HG03135 (cell line): Measurements from ENCODE around the gene KCTD11.

ENCODE experiments used
- ATAC-seq: cut with Tn5 transposase; IDR thresholded peaks from one replicate; pipeline ENCODE4 v1.9.1; 2021; ENCODE audit warnings: mild to moderate bottlenecking, moderate library complexity; ENCODE audit not compliant: unreplicated experiment

KCTD11 gene

DNA sequence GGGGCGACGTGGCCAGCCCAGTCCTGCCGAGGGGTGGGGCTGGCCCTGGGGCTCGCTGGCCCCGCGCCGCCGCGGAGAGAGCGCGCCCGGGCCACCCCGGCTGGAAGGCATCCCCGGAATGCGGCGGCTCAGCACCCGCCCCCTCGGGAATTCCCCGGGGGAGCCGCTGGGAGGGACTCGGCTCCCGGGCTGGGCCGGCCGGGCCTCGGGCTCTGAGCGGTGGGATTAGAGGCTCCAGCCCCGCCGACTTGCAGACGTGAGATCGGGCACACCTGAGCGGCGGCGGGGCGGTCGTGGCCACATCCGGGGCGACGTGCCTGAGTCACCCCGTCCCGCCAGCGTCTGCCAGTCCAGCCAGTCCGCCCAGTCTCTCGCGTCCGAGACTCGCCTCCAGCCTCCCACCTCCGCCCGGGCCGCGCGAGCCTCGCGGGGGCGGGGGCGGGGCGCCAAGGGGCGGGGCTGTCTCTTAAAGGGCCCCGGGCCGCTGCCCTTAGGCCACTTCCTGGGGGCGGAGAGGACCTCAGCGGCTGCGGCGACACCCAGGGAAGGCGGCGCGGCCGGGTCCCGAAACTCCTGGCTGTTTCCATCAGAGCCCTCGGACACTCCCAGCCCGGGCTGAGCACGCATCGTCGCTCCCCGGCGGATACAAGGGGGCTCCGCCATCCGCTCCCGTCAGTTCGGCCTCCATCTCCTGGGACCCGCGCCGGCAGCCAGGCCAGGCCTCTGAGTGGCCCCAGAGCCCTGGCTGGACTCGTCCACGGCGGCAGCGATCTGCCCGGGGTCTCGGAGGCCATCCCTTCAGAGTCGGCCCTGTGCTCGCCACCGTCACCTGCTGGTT, at the start of gene KCTD11:
KCTD11 (plus strand) TSS at position 498 of the 838 bp plus-strand sequence.
- ATAC-seq: peak; percentile 65

DNA sequence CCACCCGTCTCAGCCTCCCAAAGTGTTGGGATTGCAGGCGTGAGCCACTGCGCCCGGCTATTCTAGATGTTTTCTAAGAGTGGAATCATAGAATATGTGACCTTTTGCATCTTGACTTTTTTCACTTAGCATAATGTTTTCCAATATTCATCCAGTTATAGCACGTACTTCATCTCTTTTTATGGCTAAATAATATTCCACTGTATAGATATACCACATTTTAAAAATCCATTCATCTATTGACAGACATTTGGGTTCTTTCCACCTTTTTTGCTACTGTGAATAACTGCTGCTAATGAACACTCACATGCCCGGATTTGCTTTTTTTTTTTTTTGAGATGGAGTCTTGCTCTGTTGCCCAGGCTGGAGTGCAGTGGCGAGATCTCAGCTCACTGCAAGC, 47.8 kb upstream of the KCTD11 start:
- ATAC-seq: no peak

DNA sequence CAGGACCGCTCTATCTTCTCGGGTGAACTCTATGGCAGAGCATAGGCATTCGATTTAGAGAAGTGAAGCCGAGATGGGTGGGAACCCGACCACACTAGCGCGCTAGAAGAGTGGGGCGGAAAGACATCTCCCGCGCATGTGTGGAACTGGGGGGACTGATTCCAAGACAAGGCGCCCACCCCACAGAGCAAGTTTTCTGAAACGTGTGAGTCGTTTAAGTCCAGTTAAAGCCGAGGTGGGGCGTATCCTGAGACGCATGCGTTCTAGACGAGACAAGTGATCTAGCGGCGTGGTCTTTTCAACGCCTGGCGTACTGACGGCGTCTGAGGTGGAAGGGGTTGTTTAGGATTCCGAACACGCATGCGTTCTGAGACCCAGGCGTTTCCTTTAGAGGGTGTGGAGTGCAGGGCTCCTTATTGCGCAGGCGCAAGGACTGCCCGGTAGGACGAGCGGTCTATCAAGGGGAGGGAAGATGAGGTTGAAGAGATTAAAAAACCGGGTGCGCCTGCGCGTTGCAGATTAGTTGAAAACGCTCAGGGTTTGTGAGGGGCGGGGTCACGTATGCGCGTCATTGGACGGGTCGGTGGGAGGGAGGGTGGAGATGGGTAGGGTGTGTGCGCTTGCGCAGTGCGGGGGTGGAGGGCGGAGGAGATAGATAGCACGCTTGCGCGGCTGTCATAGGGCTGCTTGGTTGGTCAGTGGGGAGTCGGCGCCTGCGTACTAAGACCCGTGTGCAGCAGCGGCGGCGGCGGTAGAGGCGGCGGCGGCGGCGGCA, 44.9 kb upstream of the KCTD11 start, which contains the start of gene EIF5A:
EIF5A (plus strand) TSS at position 718 of the 775 bp plus-strand sequence. CDS start 2,008 bp downstream, outside the sequence.
- ATAC-seq: peak; percentile 70

DNA sequence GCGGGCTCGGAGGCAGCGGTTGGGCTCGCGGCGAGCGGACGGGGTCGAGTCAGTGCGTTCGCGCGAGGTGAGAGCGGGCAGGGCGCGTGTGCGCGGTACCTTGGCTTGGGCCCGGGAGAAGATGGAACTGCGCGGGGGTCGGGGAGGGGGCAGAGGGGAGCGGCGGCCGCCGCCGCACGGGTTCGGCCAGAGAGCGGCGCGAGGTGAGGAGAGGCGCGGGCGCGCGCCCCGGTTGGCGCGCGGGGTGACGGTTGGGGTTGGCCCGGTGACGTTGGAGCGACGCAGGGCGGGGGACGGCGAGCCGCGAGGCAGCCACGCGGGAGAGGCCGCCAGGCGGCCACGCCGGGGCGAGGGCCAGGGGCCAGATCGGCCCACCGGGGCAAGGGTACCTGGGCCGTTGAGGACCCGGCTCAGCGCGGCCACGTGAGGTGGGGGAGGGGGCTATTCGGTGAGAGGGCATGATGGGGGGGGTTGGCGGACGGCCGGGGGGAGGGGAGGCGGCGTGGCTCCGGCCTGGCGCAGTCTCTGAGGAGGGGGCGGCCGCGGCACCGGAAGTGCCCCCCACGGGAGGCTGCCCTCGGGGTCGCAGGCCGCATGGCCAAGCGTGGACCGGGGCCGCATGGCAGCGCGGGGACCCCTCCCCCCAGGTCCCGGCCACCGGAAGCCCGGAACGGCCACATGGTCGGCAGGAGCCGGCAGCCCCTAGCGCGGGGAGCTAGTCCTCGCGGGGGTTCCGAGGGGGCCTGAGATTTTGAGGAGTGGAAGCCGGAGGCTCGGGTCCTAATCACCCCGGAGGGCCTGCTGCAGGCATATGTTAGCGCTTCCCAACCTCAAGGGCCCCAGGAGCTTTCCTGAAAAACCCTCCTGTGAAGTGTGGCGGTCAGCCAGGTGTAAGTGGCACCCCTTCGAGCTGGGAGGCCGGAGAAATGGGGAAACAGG, 44.0 kb upstream of the KCTD11 start:
- ATAC-seq: no peak

DNA sequence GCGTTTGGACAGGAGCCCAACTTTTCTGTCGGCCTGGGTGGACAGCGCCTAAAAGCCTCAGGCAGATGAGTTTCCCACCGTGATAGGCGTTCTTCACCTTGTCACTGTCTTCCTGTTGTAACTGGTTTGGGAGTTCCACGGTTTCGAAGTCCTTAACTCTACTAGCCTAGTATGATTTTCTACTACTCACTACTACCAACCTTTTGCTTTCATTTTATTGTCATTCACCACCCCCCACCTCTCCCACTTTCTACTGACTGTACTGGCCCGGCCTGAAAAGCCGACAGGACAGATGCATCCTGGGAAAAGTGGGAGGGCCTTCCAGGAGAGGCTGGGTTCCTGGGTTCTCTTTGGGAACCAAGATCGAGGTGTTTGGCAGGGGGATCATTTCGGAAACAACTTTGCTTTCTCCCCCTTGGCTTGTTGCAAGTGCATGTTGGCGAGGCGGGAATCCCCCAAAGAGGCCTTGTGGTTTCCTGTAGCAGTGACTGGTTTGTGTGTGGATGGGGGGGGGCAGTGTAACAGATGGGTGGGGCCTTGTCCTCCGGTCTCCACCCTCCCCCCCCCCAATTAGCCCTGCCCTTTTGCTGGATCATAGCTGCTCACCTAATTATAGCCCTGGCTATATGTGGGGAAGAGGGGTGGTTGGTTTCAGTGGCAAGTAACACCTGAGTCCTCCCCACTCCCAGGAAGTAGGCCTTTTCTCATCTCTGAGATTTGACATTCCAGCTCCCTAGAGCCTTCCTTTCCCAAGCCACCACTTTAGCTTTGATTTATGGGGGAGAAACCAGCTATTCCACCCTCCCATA, 43.1 kb upstream of the KCTD11 start:
- no peak for ATAC-seq

DNA sequence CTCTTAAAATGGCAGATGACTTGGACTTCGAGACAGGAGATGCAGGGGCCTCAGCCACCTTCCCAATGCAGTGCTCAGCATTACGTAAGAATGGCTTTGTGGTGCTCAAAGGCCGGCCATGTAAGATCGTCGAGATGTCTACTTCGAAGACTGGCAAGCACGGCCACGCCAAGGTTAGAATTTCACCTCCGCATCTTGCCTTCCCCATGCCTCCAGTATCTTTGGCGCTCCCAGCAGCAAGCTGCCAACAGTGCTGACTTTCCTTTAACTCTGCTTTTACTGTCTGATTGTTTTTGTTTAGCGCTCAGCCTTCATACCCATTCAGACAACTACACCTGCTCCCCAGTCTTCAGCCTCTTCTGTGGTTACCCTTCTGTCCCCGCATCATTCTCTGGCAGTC, 42.3 kb upstream of the KCTD11 start:
- no peak for ATAC-seq

DNA sequence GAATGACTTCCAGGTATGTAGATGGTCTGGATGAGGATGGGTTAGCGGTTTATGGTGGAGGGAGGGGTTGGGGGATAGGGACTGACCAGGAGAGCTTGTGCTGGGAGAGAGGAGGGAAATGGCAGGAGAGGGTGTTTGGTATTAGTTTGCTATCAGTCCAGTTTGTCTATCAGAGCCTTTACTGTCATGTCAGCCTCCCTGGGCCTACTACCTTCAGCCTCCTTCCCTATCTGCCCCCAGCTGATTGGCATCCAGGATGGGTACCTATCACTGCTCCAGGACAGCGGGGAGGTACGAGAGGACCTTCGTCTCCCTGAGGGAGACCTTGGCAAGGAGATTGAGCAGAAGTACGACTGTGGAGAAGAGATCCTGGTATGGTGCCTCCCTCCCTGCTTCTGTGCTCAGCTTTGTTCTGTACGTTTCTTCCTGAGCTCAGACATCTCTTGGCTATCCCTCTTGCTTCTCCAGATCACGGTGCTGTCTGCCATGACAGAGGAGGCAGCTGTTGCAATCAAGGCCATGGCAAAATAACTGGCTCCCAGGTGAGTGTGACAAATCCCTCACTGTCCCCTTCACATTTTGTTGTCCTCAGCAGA, 40.8 kb upstream of the KCTD11 start:
- no peak for ATAC-seq

DNA sequence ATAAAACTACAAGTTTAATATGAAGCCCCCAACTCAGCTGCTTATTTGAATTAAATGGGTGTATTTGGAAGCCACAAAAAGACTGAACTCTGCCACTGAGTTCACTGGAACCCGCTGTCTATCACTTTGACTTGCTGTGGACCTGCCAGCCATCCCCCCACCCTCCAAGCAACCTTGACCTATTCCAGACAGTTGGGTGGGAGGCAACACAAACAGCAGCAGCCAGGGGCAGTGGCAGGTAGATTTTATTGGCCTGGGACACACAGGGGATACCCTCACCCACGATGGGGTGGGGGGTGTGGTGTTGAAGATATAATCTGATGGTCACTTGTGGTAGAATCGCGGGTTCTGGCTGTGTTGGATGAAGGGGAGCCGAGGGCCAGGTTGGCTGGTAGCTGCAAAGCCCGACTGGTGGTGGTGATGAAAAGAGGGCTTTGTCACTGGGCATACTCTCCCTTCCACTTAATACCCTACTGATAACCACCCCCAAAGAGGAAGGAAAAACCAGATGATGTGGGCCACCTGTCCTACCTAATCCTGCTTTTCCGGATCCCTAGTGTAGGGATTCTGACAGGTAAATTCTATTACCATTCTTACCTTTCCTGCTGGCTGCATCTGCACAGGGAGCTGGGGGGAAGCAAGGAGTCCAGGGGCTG, 39.4 kb upstream of the KCTD11 start:
- ATAC-seq: no peak

DNA sequence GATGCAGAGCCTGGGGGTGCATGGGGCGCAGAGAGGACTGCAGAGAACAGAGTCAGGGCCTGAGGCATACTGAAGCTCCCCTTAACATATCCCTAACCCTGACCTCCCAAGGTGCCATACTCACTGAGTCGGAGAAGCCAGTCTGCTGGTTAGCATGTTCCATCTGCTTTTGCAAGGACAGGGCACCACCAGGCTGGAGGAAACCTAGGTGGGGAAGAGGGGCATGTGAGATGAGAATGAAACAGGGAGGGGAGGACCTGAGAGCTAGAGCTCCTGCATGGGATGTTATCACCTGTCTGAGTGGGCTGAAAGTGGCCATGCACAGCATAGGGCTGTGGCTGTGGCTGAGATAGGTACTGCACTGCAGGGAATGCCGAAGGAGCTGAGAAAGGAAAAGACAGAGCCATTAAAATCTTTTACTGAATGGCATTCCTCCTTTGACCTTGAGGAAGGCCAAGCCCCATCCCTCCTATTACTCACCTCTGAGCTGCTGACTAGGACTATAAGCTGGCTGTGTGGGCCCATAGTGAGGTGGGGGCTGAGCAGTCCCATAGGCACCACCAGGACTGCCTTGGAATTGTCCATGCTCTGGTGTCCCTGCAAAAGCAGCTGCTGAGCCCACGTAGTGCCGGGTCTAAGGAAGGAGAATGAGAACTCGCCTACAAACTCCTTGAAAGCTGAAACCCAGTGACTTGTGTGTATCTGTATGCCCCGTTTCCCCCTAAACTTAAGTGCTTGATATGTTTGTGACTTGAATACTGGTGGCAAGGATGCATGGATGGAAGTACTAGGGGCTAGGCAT, 38.7 kb upstream of the KCTD11 start:
- ATAC-seq: no peak

DNA sequence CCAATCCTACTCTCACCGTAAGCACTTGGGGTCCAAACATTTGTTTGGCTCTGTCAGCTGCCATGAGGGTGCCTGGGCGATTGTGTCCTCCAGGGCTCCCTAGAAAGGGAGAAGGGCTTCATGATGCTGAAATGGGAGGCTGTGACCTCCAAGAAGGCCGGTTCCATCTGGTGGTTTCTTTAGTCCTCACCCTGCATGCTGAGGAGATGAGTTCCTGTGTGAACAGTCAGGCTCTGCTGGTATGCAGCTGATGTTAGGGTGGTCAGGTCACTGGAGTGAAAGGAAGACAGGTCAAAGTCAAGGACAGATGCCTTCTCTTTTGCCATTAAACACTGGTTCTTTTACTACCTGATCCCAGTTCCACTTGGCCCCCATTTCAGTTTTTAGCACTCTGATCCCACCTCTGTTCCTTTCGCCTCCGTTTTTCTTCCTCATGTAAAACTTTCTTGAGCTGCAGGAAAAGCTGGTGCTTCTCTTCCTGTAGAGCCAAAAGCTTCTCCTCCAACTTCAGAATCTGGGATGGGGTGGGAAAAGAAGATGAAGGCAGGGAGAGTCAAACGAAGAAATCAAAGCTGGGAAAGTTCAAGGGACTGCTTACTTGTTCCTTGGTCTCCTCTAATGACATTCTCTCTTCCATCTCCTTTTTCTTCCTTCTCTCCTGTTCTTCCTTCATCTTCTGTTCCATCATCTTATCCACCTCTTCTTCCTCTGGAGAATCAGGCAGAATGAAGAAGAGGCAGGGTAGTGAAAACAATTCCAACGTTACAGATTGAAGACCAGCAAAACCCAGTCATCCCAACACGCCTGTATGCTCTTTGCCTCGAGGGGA, 37.9 kb upstream of the KCTD11 start:
- ATAC-seq: no peak

DNA sequence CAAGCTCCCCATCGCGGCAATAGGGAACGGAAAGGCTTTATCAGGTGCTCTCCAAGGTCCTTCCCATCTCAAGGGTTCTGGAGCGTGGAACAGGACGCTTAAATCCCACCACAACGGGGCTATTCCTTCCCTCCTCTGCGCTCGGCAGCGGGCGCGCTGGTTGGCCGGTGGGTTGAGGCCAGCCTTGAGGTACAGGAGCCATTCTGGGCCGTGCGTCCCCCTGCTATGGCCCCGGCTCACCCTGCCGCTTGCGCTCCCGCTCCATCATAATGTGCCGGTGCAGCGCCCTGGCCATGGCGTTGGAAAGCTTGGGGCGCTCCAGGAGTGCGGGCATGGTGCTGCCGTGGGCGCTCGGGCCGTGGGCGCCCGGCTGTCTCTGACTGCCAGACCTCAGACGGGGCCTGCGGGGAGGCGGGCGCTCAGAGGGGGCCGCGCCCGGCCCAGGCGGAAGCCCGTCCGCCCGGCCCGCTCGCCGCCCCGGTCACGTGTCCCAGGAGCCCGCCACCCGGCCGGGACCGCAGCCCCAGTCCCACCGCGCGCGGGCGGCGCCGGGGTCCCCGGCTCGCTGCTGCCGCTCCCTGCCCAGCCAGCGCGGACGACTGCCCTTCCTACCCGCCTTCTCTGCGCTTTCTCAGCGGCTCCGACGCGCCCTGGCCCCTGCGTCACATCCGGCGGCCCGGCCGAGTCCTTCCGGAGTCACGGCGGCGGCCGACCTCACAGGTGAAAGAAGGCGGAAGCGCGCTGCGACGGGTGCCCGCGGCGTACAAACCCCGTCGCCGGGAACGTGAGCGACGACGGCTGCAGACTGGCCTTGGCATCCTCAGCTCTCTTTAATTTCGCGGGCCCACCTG, 37.0 kb upstream of the KCTD11 start, which contains the start of gene GPS2:
GPS2 (minus strand) TSS at position 642 of the 851 bp plus-strand sequence; CDS start at position 334, 308 bp downstream.
- peak; percentile 66 for ATAC-seq

DNA sequence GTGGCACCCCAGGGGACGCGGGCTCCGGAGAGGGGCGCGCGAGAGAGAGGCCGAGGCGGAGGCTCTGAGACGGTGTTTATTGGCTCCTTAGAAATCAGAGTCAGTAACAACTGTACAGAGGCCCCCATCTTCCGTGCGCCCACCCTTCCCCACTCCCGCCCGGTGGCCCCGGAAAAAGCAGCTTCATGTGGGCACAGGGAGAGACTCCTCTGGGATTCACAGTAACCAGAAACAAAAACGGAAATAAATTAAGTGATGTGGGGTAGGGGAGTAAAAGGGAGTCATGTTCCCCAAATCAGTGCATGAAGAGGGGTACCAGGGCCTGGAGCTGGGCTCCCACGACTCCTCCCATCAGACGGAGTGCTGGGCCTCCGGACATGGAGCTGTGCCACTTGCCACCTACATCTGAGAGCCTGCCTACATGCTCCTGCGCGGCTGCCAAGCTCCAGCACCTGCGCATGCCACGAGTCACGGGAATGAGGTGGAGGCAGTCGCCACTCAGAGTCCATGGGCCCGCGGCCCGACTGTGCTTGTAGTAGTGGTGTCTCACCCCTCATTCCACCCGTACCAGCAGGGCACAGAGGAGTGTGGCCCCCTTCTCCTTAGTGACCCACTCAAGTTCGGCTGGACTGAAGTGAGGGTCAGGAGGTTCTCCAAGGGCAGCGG, 36.3 kb upstream of the KCTD11 start:
- ATAC-seq: no peak

DNA sequence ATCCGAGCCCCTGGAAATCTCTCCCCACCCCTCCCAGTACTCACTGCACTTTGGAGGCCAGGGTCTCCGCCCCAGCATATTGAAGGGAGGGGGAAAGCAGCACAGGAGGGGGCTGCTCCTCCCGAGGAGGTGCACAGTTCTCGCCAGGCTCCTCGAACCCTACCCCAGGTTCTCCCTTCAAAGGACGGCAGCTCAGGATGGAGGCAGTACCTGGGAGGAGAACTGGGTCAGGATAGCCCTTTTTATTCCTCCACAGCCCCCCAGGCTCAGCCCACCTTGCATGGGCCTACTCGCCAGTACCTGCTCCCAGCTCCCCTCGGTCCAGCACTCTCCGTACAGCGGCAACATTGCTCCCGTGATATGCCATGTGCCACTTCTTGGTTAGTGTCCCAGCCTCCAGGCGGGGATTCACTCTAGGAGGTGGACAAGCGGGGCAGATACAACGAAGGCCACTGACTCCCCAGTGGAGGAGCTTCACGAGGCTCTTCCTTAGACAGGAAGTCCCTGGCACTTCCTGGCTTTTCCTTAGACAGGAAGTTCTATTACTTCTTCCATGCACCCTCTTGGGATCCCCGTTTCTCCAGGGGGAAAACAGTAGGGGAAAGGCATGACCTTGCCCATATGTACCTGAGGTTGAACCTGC, 34.7 kb upstream of the KCTD11 start:
- no peak for ATAC-seq

DNA sequence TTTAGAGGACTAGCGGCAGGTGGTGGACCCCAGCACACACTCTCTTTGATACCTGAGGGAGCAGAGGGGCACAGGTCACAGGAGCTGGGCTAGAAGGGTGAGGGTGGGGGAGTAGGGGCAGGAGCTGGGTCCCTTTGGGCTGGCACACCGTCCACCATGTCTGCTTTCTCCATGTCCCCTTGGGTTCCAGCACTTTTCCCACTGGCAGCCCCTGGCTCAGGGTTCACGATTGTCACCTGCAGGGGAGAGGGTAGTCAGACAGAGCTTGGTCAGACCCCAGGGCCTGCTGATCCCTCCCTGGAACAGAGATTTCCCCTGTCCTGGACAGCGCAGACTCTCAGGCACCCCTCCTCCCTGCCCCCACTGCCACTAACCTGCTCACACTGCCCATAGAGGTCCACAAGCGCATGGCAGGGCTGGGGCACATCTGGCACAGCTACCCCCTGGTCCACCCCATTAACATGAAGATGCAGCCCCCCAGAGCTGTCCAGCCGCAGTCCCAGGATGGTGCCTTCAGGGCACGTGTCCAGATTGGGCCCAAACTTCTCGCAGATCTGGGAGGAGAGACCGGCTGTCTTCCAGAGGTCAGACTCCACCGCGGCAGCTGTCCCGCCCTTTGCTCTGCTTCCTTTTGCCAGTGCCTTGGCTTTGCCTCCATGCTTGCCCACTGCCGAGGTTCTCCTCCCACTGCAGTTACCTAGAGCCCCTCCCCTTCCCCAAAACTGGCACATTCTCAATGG, 33.7 kb upstream of the KCTD11 start:
- ATAC-seq: no peak

DNA sequence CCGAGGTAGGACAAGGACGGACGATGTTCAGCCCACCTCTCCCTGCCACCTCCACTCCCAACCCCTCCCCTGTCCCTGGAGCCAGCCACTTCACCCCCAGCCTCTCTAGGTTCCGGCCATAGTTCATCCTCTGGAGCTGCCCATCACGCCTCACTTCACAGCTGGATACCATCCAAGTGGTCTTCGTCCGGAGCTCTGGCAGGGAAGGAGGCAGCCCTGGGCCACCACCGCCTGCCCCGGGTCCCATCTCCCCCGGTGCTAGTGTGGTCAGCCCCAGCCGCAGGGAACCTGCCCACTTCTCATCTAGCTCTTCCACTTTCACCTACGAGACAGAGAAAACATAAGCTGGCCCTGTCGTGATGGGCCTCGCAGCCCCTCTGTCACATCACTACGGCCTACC, 30.5 kb upstream of the KCTD11 start:
- no peak for ATAC-seq
